Gastroesophageal sphincter (tissue), 4 donors: ENCODE results near the gene PHAF1. TPM values are rescaled to one million over a fixed set of nuclear protein-coding genes. Genes with fewer than 3 reads are reported as not detected.

Experiments
- ATAC-seq: fragments of 150-250 bp; one replicate; pipeline ENCODE4 v1.9.1; 2016; ENCODE audit warnings: mild to moderate bottlenecking, moderate library complexity
- H3K27ac ChIP-seq, 4 donors: fragments of 200-600 bp; sonication (generic) in 3 of 4; 1 replicate in 3 of 4; 2 replicates in 1 of 4; pipeline ENCODE4 v1.5.1; 2016 to 2019
- H3K27me3 ChIP-seq: fragments of 200-600 bp; sonication (generic); one replicate; pipeline ENCODE4 v1.5.1; 2019
- H3K36me3 ChIP-seq, 2 donors: fragments of 200-600 bp; sonication (generic); one replicate each; pipeline ENCODE4 v1.5.1; 2019; ENCODE audit warnings: control low read depth in 1 of 2
- H3K4me1 ChIP-seq, 3 donors: fragments of 200-600 bp; sonication (generic); 1 replicate in 2 of 3; 2 replicates in 1 of 3; pipeline ENCODE4 v1.5.1; 2016 to 2019; ENCODE audit warnings: control low read depth in 2 of 3
- H3K4me3 ChIP-seq, 2 donors: fragments of 200-600 bp; sonication (generic); one replicate each; pipeline ENCODE4 v1.5.1; 2019; ENCODE audit warnings: mild to moderate bottlenecking in 1 of 2, moderate library complexity in 1 of 2
- H3K9me3 ChIP-seq, 3 donors: fragments of 200-600 bp; sonication (generic); one replicate each; pipeline ENCODE4 v1.5.1; 2017 to 2019; ENCODE audit warnings: control low read depth in 2 of 3
- CTCF ChIP-seq, 4 experiments: fragments of 200-600 bp in 2 of 4; fragments of 450-650 bp in 2 of 4; sonication (generic) in 1 of 4; IDR thresholded peaks; one replicate each; pipeline ENCODE4 v1.5.1; 2017 to 2019; ENCODE audit warnings: antibody characterized with exemption in 4 of 4, mild to moderate bottlenecking in 2 of 4, moderate library complexity in 2 of 4
- EP300 ChIP-seq: sonication (generic); formaldehyde crosslinking; IDR thresholded peaks from one replicate; pipeline ENCODE4 v1.6.1; 2017; ENCODE audit warnings: antibody characterized with exemption, mild to moderate bottlenecking
- POLR2A ChIP-seq, 2 donors: fragments of 450-650 bp; IDR thresholded peaks; one replicate each; pipeline ENCODE4 v1.6.1; 2017; ENCODE audit warnings: antibody characterized with exemption in 2 of 2, mild to moderate bottlenecking in 2 of 2, moderate library complexity in 1 of 2
- POLR2AphosphoS5 ChIP-seq: sonication (generic); formaldehyde crosslinking; IDR thresholded peaks from one replicate; pipeline ENCODE4 v1.6.1; 2017; ENCODE audit warnings: antibody characterized with exemption
- WGBS, 2 donors: methylation state at CpG; one replicate each; pipeline ENCODE4 v1.1.5; 2018; ENCODE audit warnings: low coverage in 1 of 2; 5-methylcytosine and 5-hydroxymethylcytosine counted together
- total RNA-seq, 4 donors: library from RNA; depleted of rRNA; stranded (reverse); fragments of >200 nt; gene quantifications; one replicate each; pipeline ENCODE4 v1.1.0, GENCODE V29; 2016

Gene PHAF1
- total RNA-seq, 4 donors from 2014 or later: 10.9 to 20.4 (median 13.3) TPM

GRCh38 chr16:67163999-67164558, 54.3 kb downstream of the PHAF1 start:
- no peaks in the 10 kb centered on the region for H3K9me3 ChIP-seq
- peak overlapping the region; percentile 78 to 97 (median 90) for H3K27ac ChIP-seq
- peaks cover 0 to 19% of the 10 kb centered on the region in 2 donors for H3K36me3 ChIP-seq
- peaks cover 38% of the 10 kb centered on the region for H3K27me3 ChIP-seq
- WGBS, 2 donors: 0 to 2% methylated on average over 13 to 15 of the region's 34 CpGs
- H3K4me1 ChIP-seq: peaks cover 0 to 96% (median 43%) of the 10 kb centered on the region in 3 donors
- ATAC-seq: peak; percentile 35
- peak overlapping the region; percentile 21 to 58 for H3K4me3 ChIP-seq
- peak in 1 of 2 donors; percentile 6 for TF ChIP-seq POLR2A (IDR thresholded peaks at IDR 0.05)
- TF ChIP-seq CTCF (IDR thresholded peaks at IDR 0.05): no peak

- no CpG with 5 or more reads among the region's 41 CpGs for WGBS, 2 donors
- Histone ChIP-seq H3K9me3 (no peaks in the 10 kb centered on the region), H3K27ac (peak within 1 kb of the TSS; percentile 78 to 97 (median 90)), H3K36me3 (peaks cover 0 to 19% of the 10 kb centered on the region in 2 donors), H3K4me3 (peak within 1 kb of the TSS; percentile 21 to 58), H3K27me3 (peaks cover 38% of the 10 kb centered on the region), H3K4me1 (peaks cover 0 to 97% (median 49%) of the 10 kb centered on the region in 3 donors)
- no peak for TF ChIP-seq EP300
- TF ChIP-seq POLR2AphosphoS5: peak; percentile 29
- no peak for TF ChIP-seq CTCF (IDR thresholded peaks at IDR 0.05)
- TF ChIP-seq POLR2A (IDR thresholded peaks at IDR 0.05): peak; percentile 72 to 74
- peak; percentile 52 for ATAC-seq
Measured at GRCh38 chr16:67164599-67165061, 54.9 kb downstream of the PHAF1 start, which contains the start of gene HSF4. TSS of gene HSF4 (plus strand) at chr16:67164745. CDS start at chr16:67164812, 67 bp downstream.

- H3K9me3 ChIP-seq: no peaks in the 10 kb centered on the region
- H3K4me3 ChIP-seq: peak overlapping the region; percentile 21 to 58
- H3K36me3 ChIP-seq: peaks cover 0 to 19% of the 10 kb centered on the region in 2 donors
- peak overlapping the region; percentile 78 to 97 (median 90) for H3K27ac ChIP-seq
- H3K27me3 ChIP-seq: peaks cover 38% of the 10 kb centered on the region
- TF ChIP-seq POLR2A (IDR thresholded peaks at IDR 0.05): no peak
- no peak for TF ChIP-seq CTCF (IDR thresholded peaks at IDR 0.05)
- no peak for TF ChIP-seq POLR2AphosphoS5
- TF ChIP-seq EP300: no peak
- H3K4me1 ChIP-seq: peaks cover 0 to 99% (median 53%) of the 10 kb centered on the region in 3 donors
- WGBS, 2 donors: 33% methylated on average over 3 of the region's 85 CpGs; no CpG with 5 or more reads in 1 of the 2 donors
- ATAC-seq: no peak
Measured at GRCh38 chr16:67165121-67166078, 55.7 kb downstream of the PHAF1 start.

GRCh38 chr16:67166110-67166547, 56.4 kb downstream of the PHAF1 start:
- Histone ChIP-seq H3K4me3 (peak overlapping the region in 1 of 2 donors; percentile 58), H3K27ac (peak overlapping the region in 3 of 4 donors; percentile 88 to 97 (median 91)), H3K36me3 (peaks cover 0 to 19% of the 10 kb centered on the region in 2 donors), H3K4me1 (peaks cover 0 to 99% (median 55%) of the 10 kb centered on the region in 3 donors), H3K9me3 (no peaks in the 10 kb centered on the region), H3K27me3 (peaks cover 38% of the 10 kb centered on the region)
- TF ChIP-seq POLR2A (IDR thresholded peaks at IDR 0.05) (no peak), POLR2AphosphoS5 (no peak), EP300 (no peak), CTCF (IDR thresholded peaks at IDR 0.05) (no peak)
- 33 to 50% methylated on average over 8 of the region's 18 CpGs for WGBS, 2 donors
- no peak for ATAC-seq
